HG03108 (cell line): Measurements from ENCODE around the gene KRT85.
"Not testable (repeated sequence)": the region's sequence is repeated elsewhere in the genome, so short reads cannot be mapped to it uniquely, and the experiment has no call there.

ENCODE experiments used
- ATAC-seq: cut with Tn5 transposase; IDR thresholded peaks from one replicate; pipeline ENCODE4 v1.9.1; 2021; ENCODE audit warnings: moderate library complexity; ENCODE audit not compliant: unreplicated experiment

The KRT85 gene

DNA sequence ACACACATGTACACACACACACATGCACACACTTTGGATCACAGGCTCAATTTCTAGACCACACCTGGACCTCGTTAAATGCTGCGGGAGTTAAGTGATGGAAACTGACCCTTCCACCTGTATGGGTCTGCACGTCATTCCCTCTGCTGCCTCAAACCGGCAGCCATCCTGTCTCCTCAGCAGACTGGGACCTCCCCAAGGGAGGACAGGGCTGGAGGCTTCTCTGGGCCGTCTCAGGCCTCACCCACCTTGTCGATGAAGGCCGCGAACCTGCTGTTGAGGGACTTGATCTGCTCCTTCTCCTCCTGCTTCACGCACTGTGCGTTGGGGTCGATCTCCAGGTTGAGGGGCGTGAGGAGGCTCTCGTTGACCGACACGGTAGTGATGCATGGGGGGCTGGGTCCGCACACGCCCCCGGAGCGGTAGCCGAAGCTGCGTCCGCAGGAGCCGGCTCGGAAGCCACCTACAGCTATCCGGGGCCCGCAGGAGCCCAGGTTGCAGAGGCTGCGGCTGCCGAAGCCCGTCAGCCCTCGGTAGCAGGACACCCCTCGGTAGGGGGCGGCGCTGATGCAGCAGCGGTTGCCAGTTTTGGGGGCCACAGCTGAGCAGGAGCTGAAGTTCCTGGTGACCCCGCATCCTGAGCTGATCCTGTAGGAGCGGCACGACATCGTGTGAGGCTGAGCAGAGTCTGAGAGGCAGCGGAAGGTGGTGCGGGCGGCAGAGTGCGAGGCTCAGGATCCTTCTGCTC is at the start of gene KRT85:
Gene KRT85, minus strand, starts transcription at position 744 of the 748 bp plus-strand sequence. Its CDS starts 76 bp downstream, at position 668.
- ATAC-seq, result no peak

- no peak for ATAC-seq
Observed at GRCh38 chr12:52416795-52417194, 49.5 kb upstream of the KRT85 start.

GRCh38 chr12:52415870-52416750 is 48.8 kb upstream of the KRT85 start:
- no peak for ATAC-seq

DNA sequence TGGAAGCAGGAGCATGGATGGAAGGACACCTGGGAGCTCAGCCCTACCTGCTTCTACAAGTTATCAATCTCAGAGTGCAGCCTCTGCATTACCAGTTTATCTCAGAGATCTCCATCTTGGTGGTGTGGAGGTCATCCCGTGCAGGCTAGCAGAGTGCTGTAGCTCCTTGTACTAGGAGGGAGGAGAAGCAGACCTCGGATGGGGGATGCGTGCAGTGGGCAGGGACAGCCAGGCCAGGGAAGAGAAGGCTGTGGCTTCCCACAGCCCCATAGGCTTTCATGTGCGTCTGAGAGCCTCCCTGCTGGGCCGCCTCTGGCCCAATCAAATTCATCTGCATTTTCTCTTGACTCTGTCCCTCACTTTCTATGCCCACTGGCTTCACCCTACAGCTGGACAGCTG is 47.7 kb upstream of the KRT85 start:
- no peak for ATAC-seq

- ATAC-seq, result no peak
Observed at GRCh38 chr12:52413782-52414345, 46.6 kb upstream of the KRT85 start.

DNA sequence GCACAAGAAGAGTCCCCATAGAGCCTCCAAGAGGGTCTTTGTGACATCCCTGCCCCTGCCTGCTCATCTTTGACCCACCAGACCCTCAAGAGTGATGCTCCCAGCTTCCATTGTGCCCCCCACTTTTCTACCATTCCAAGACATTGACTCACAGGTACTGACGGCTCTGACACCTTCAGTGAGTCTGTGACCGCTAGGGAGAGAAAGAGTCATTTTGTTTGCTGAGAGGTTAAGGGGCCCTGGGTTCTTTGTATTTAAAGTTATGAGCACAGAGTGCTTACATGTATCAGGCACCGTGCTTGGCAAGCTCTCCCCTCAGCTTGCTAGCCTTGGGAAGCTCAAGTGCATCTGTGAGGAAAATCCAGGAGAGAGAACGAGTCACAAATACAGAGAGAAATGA is 45.9 kb upstream of the KRT85 start:
- no peak for ATAC-seq

- ATAC-seq, result no peak
Observed at GRCh38 chr12:52411815-52412214, 44.5 kb upstream of the KRT85 start.

- not testable (repeated sequence) for ATAC-seq
Observed at GRCh38 chr12:52410589-52411248, 43.4 kb upstream of the KRT85 start.

DNA sequence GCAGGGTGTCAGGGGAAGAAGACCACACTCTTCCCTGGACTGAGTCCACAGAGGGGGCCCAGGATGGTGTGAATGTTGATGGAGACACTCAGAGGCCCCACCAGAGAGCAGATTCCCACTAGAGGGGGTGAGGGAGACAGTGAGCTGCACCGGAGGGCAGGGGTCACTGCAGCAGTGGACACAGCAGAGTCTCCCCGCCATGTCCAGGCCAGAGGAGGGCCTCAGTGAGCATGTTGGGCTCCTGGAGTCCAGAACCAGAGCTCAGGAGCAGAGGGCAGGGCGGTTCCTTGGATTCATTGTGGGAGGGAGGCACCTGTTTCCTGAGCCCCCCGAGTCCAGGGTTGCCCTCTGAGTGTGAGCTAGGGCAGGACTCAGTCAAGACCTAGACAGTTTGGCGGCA is 40.6 kb upstream of the KRT85 start:
- ATAC-seq, result no peak

- no peak for ATAC-seq
Observed at GRCh38 chr12:52405922-52406385, 38.7 kb upstream of the KRT85 start, which contains the start of gene KRT82. TSS of gene KRT82 (minus strand) at chr12:52406335. CDS start at chr12:52406277, 58 bp downstream.

GRCh38 chr12:52404951-52405350 is 37.7 kb upstream of the KRT85 start:
- no peak for ATAC-seq

DNA sequence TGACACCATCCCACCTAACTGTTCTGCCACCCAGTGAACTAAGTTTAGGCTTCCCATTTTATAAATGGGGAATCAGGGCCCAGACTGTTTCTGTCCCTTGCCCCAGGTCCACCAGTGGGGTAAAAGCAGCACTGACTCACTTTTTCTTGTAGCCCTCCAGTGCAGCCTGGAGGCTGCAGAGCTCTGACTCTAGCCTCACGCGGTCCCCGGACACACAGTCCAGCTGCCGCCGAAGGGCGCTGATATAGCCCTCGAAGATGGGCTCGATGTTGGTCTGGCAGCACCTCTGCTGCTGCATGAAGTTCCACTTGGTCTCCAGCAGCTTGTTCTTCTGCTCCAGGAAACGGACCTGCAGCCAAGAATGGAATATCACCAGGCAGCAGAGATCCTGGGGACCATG is 36.3 kb upstream of the KRT85 start:
- no peak for ATAC-seq

DNA sequence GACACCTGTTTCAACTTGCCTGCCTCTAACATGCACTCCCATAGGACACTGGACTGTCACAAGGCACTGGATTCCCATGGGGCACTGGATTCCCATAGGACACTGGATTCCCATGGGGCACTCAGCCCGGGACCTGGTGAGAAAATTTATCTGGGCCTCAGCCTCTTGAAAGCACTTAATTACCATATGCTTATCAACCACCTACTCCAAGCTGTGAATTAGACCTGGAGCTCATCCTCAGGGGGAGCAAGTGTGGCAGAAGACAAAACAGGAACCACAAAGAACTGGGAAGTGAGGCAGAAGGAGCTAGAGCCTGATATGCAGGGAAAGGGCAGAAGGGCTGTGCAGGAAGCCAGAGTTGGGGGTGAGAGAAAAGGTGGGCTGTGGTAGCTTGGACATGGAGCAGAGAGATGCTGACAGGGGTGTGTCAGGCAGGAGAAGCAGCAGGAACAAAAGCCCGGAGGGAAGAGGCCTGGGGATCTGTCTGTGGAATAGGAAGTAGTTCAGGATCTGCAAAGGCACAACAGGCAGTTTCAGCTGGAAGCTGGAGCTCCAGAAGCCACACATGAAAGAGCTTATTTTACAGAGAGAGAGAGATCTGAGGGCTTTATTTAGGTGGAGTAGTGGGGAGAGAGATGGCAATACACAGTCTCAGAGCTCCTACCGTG is 35.7 kb upstream of the KRT85 start:
- ATAC-seq, result no peak

GRCh38 chr12:52402377-52402776 is 35.1 kb upstream of the KRT85 start:
- no peak for ATAC-seq

DNA sequence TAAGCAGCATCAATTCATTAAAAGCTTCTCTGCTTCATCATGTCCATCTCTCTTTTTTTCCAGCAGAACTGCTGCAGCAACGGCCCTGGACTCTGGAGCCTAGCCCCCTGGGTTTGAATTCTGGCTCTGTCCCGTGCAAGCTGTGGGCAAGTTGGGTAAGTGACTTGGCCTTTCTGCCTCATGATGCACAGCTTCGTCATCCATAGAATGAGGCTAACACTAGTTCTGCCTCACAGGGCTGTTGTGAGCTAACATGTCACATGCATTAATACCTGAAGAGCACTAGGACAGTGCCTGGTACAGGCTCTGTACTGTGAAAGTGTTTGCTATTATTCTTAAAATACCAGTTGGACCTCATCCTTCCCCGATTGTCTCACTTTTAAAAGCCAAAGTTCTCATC is 34.6 kb upstream of the KRT85 start:
- ATAC-seq, result no peak

DNA sequence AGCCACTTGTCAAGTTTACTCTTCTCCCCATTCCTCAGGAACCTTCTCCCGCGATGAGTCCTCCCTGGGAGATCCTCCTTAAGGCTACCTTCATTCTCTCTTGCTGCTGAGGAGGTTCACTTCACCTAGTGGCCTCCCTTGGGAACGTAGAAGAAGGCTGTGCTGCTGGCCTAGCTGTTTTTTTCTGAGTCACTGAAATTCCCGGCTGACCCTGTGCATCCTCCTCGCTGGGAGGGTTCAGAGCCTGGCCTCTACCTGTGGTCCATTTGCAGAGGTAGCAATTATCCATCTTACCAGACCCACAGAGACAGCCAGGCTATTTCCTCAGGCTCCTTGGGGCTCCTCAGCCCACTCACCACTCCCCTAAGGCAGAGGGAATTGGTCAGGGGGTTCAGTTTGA is 34.2 kb upstream of the KRT85 start:
- ATAC-seq, result no peak

DNA sequence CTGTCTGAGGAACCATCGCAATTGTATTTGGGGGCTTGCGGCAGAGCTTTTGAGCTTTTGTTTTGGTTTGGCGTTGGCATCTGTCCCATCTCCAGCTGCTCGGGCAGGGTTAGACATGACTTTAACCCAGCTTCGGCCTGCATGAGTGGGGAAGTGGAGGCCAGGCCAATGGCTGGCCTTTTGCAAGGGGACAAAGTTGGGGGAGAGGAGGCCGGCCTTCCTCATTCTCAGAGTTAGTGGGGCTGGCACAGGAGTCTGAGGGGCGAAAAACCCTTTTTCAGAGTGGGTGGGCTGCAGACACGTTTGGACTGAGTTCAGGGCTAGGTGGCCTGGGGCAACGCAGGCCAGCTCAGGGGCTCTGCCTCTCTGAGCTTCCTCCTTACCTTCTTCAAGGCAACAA is 33.6 kb upstream of the KRT85 start:
- ATAC-seq, result no peak

GRCh38 chr12:52399756-52400155 is 32.5 kb upstream of the KRT85 start:
- ATAC-seq, result no peak

GRCh38 chr12:52398176-52398575 is 30.9 kb upstream of the KRT85 start:
- no peak for ATAC-seq

- ATAC-seq, result no peak
Observed at GRCh38 chr12:52396656-52397055, 29.4 kb upstream of the KRT85 start.
